MCF 10A (cell line): Measurements from ENCODE around the gene SLC4A8. TPM values are rescaled to one million over a fixed set of nuclear protein-coding genes. Genes with fewer than 3 reads are reported as not detected.

Experiments used
- BruUV-seq: library from RNA; stranded (reverse); fragments of 400-500 nt; replicated peaks from 2 replicates; lab custom pipeline; 2021; lab: Mats Ljungman, UMichigan
- CTCF ChIA-PET: fragments of 300-600 bp; sonication (Branson Sonifier 250); formaldehyde crosslinking; extraction: SDS; loops from one replicate; lab custom pipeline; 2021; ENCODE audit warnings: antibody characterized with exemption, inconsistent platforms; lab: Yijun Ruan, JAX
- POLR2A ChIA-PET: fragments of 300-600, 350-650 bp; sonication (Branson Sonifier 250); formaldehyde crosslinking; extraction: SDS; loops from one replicate; lab custom pipeline; 2020; ENCODE audit warnings: antibody characterized with exemption, inconsistent platforms; lab: Yijun Ruan, JAX
- DNase-seq: peaks from one replicate; pipeline ENCODE4 v3.0.0-alpha.2; 2018; ENCODE audit not compliant: unreplicated experiment
- H3K27ac Mint-ChIP-seq: one replicate; pipeline ENCODE4 v1.8.0; 2022; ENCODE audit warnings: mild to moderate bottlenecking, low read depth, mixed read lengths; ENCODE audit not compliant: unreplicated experiment
- H3K27me3 Mint-ChIP-seq: one replicate; pipeline ENCODE4 v1.8.0; 2022; ENCODE audit warnings: mixed read lengths; ENCODE audit not compliant: insufficient read depth, unreplicated experiment
- H3K36me3 Mint-ChIP-seq: one replicate; pipeline ENCODE4 v1.8.0; 2022; ENCODE audit warnings: mild to moderate bottlenecking, moderate library complexity, mixed read lengths; ENCODE audit not compliant: insufficient read depth, unreplicated experiment
- H3K4me1 Mint-ChIP-seq: one replicate; pipeline ENCODE4 v1.8.0; 2022; ENCODE audit warnings: mixed read lengths; ENCODE audit not compliant: insufficient read depth, unreplicated experiment
- H3K4me3 Mint-ChIP-seq: one replicate; pipeline ENCODE4 v1.8.0; 2022; ENCODE audit warnings: mild to moderate bottlenecking, moderate library complexity, mixed read lengths; ENCODE audit not compliant: unreplicated experiment
- H3K9me3 Mint-ChIP-seq: one replicate; pipeline ENCODE4 v1.8.0; 2022; ENCODE audit warnings: mixed read lengths; ENCODE audit not compliant: unreplicated experiment
- intact Hi-C: fragments of 100-400 bp; cut with micrococcal nuclease; formaldehyde crosslinking; loops from 2 replicates; pipeline ENCODE4 v1.14.1; 2022
- total RNA-seq: library from RNA; stranded (reverse); gene quantifications from 2 replicates; pipeline ENCODE4 v1.2.3, GENCODE V29; 2022
- TF ChIP-seq, protein P1 (sequence below): fragments of 200-600 bp; IDR thresholded peaks from one replicate; pipeline ENCODE4 v1.8.0; 2022; ENCODE audit warnings: antibody characterized with exemption, mild to moderate bottlenecking; ENCODE audit not compliant: unreplicated experiment

SLC4A8 gene
- total RNA-seq, 1 experiment from 2014 or later, result 1.1 TPM

DNA sequence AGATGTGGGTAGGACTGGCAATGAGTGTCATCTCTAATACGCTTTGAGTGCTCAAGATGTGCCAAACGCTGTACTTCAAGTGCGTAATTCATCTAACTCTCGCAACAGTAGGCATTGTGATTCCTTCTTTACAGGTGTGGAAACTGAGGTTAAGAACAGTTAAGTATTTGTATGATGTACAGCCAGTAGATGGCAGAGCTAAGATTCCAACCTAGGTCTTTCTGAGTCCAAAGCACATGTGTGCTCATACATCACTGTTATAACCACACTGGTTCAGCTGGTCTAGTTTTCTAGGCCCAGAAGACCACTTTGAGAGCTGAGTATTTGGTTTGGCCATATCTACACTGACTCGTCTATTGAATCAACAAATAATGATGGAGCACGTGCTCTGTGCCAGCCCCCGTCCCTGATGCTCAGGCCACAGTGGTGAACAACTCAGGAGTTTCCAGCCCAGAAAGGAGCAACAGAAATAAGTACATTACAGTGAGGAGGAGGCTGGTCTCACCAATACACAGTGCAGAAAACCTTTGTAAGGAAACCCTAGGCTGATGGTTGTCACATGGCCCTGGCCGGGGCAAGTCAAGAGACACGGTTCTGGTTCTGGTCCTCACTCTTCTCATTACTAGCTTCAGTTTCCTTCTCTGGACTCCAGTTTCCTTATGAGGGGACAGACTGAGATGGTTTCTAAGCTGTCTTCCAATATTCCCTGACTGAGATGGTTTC, 97.1 kb downstream of the SLC4A8 start:
- intact Hi-C loops, result no loop called here
- peaks cover 6% of the 10 kb centered on the region for H3K36me3 Mint-ChIP-seq
- no TSS peak for BruUV-seq
- H3K4me3 Mint-ChIP-seq, result no peak overlapping the region
- ChIA-PET CTCF (interaction anchor here (0.6 to 4.8 kb wide), 9 partner anchors 9 to 500 kb away, joined by 3 to 40 read pairs (median 3); no protein-coding TSS in a partner anchor), POLR2A (no interaction called here)
- no peak overlapping the region for H3K27ac Mint-ChIP-seq
- no peaks in the 10 kb centered on the region for H3K9me3 Mint-ChIP-seq
- TF ChIP-seq, protein P1, sequence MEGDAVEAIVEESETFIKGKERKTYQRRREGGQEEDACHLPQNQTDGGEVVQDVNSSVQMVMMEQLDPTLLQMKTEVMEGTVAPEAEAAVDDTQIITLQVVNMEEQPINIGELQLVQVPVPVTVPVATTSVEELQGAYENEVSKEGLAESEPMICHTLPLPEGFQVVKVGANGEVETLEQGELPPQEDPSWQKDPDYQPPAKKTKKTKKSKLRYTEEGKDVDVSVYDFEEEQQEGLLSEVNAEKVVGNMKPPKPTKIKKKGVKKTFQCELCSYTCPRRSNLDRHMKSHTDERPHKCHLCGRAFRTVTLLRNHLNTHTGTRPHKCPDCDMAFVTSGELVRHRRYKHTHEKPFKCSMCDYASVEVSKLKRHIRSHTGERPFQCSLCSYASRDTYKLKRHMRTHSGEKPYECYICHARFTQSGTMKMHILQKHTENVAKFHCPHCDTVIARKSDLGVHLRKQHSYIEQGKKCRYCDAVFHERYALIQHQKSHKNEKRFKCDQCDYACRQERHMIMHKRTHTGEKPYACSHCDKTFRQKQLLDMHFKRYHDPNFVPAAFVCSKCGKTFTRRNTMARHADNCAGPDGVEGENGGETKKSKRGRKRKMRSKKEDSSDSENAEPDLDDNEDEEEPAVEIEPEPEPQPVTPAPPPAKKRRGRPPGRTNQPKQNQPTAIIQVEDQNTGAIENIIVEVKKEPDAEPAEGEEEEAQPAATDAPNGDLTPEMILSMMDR, result no peak
- H3K27me3 Mint-ChIP-seq, result no peaks in the 10 kb centered on the region
- no peak for DNase-seq
- H3K4me1 Mint-ChIP-seq, result peaks cover 5% of the 10 kb centered on the region

DNA sequence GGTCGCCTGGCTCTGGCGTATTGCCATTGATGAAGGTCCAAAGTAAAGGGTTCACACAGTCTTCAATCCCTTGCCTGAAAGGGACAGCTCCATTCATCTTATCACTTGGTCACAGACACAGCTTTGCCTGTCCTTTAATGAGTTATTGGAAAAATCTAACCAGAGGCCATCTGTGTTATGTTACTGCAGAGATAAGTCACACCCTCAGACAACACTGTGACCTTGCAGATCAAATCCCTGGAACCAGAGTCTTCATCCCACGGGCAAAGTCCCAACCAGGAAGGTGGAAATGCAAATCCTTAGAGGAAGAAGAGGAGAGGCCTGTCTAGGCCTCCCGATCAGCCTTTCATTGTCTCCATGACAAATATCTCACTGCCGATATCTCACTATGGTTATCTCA, 98.1 kb downstream of the SLC4A8 start:
- Mint-ChIP-seq H3K27ac (no peak overlapping the region), H3K9me3 (no peaks in the 10 kb centered on the region), H3K4me3 (no peak overlapping the region), H3K27me3 (no peaks in the 10 kb centered on the region), H3K36me3 (peaks cover 6% of the 10 kb centered on the region), H3K4me1 (peaks cover 5% of the 10 kb centered on the region)
- TF ChIP-seq, protein P1, result no peak
- no TSS peak for BruUV-seq
- ChIA-PET POLR2A (no interaction called here), CTCF (interaction anchor here (0.6 to 4.8 kb wide), 7 partner anchors 9 to 1920 kb away, joined by 3 to 40 read pairs (median 4); no protein-coding TSS in a partner anchor)
- intact Hi-C loops, result no loop called here
- no peak for DNase-seq

DNA sequence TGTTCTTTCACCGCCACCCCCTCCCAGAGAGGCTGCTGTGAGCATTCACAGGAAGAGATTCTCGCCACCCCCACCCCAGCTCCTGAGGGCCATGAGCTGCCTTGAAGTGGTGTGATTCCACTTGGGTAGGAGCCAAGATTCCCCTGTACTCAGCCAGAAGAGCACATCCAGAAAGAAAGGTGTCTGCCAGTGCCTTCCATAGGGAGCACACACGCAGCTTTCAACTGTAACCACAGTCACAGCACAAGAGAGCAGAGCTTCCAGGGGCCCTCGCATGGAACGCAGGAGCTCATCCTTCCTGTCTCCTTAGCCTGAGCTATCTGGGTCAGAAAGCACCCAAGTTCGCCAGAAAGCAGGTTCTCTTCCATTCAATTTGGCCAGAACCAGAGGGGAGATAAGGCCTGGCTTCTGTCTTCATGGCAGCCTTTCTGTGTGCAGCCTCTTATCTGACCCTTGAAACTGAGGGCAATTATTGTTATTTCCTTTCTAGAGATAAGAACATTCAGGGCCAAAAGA, 99.8 kb downstream of the SLC4A8 start:
- BruUV-seq, result no TSS peak
- H3K4me1 Mint-ChIP-seq, result no peaks in the 10 kb centered on the region
- no peaks in the 10 kb centered on the region for H3K27me3 Mint-ChIP-seq
- ChIA-PET CTCF (interaction anchor here (1.2 to 2.5 kb wide), 3 partner anchors 94 to 300 kb away, joined by 4 to 10 read pairs (median 5); no protein-coding TSS in a partner anchor), POLR2A (no interaction called here)
- TF ChIP-seq, protein P1, result no peak
- H3K36me3 Mint-ChIP-seq, result peaks cover 6% of the 10 kb centered on the region
- no peak overlapping the region for H3K4me3 Mint-ChIP-seq
- DNase-seq, result no peak
- H3K27ac Mint-ChIP-seq, result no peak overlapping the region
- intact Hi-C loops, result no loop called here
- H3K9me3 Mint-ChIP-seq, result no peaks in the 10 kb centered on the region

DNA sequence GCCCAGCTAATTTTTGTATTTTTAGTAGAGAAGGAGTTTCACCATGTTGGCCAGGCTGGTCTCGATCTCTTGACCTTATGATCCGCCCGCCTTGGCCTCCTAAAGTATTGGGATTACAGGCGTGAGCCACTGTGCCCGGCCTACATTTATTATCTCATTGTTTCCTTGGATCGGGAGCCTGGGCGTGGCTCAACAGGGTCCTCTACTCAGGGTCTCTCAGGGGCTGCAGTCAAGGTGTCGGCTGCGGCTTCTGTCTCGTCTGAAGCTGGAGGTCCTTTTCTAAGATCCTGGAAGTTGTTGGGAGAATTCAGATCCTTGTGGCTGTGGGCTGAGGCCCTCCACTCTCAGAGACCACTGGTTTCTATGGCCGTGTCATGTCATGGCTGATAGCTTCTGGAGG, 100.9 kb downstream of the SLC4A8 start:
- intact Hi-C loops, result no loop called here
- ChIA-PET CTCF (interaction anchor here (1.5 to 2.5 kb wide), 2 partner anchors 104 to 299 kb away, joined by 5 to 10 read pairs; no protein-coding TSS in a partner anchor), POLR2A (no interaction called here)
- no peak overlapping the region for H3K4me3 Mint-ChIP-seq
- no peaks in the 10 kb centered on the region for H3K27me3 Mint-ChIP-seq
- no peak overlapping the region for H3K27ac Mint-ChIP-seq
- DNase-seq, result no peak
- TF ChIP-seq, protein P1, result no peak
- no peaks in the 10 kb centered on the region for H3K9me3 Mint-ChIP-seq
- no peaks in the 10 kb centered on the region for H3K4me1 Mint-ChIP-seq
- BruUV-seq, result no TSS peak
- peaks cover 6% of the 10 kb centered on the region for H3K36me3 Mint-ChIP-seq
